Measurements from ENCODE around the gene TDRD9.

The TDRD9 gene

DNA sequence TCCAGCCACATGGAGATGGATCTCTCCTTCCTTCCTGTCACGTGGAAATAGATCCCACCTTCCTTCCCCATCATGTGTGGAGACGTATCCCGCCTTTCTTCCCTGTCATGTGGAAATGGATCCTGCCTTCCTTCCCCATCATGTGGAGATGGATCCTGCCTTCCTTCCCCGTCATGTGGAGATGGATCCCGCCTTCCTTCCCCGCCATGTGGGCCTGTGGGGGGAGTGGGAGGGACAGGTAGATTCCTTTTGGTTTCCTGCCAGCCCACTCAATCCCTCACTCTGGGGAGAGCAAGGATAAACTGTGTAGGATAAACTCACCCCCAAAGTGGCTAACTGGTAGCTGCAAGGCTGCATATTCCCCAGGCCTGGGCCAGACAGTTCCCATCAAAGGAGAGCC is 31.7 kb upstream of the TDRD9 start:
- DNase-seq (ENCODE audit: extremely low read depth, insufficient read length), result no peak
- no peaks in the 10 kb centered on the region for H3K36me3 ChIP-seq (ENCODE audit: control insufficient read depth, insufficient read depth, low read length)
- H3K27me3 ChIP-seq (replicated peaks; ENCODE audit: control insufficient read depth, insufficient read depth, low read length), result no peaks in the 10 kb centered on the region; the same call in 1 of the 2 replicates
- TF ChIP-seq, protein P1, sequence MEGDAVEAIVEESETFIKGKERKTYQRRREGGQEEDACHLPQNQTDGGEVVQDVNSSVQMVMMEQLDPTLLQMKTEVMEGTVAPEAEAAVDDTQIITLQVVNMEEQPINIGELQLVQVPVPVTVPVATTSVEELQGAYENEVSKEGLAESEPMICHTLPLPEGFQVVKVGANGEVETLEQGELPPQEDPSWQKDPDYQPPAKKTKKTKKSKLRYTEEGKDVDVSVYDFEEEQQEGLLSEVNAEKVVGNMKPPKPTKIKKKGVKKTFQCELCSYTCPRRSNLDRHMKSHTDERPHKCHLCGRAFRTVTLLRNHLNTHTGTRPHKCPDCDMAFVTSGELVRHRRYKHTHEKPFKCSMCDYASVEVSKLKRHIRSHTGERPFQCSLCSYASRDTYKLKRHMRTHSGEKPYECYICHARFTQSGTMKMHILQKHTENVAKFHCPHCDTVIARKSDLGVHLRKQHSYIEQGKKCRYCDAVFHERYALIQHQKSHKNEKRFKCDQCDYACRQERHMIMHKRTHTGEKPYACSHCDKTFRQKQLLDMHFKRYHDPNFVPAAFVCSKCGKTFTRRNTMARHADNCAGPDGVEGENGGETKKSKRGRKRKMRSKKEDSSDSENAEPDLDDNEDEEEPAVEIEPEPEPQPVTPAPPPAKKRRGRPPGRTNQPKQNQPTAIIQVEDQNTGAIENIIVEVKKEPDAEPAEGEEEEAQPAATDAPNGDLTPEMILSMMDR (IDR thresholded peaks at IDR 0.05; ENCODE audit: insufficient read depth, low read length, poor library complexity, severe bottlenecking), result no peak
- H3K4me3 ChIP-seq (replicated peaks; ENCODE audit: low read depth, low read length), result no peak overlapping the region

DNA sequence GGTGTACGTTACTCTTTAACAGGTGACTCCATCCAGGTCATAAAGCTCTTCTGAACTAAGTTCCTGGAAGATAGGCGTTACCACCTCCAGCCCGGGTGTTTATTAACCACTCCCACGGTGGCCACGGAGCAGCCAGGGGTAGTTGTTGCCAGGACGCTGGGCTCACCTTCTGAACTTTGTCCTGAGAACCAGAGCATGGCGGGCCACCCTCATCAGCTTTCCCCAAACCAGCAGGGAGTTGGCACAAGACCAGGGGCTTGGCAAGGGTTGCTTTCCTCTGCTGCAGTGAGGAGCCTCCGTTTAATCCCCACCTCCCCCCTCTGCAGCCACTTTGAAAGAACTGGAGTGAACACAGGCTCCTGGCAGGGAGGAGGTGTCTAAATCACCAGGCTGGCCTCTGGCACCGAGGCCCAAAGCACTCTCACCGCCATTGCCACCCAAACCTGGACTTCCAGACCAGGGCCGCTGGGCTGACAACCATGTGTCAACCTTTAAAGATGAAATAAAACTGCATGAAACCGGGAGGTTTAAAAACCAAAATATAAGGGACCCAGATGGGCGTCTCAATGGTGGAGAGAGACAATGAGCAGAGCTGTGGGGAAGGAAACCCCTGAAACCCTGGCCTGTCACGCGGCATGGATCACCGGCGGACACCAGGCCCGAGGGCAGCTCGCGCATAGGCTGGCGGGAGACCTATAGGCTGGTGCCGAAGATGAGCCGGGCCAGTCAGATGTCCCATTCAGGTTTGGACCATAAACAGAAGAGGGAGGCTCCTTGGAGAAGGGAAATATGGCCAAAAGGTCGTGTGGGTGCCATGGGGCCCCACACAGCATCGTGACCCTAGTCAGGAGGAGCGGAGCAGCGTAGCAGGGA is 30.9 kb upstream of the TDRD9 start:
- no peak overlapping the region for H3K4me3 ChIP-seq (replicated peaks; ENCODE audit: low read depth, low read length)
- no peaks in the 10 kb centered on the region; the same call in 1 of the 2 replicates for H3K27me3 ChIP-seq (replicated peaks; ENCODE audit: control insufficient read depth, insufficient read depth, low read length)
- TF ChIP-seq, protein P1 (IDR thresholded peaks at IDR 0.05; ENCODE audit: insufficient read depth, low read length, poor library complexity, severe bottlenecking), result no peak
- no peak for DNase-seq (ENCODE audit: extremely low read depth, insufficient read length)
- H3K36me3 ChIP-seq (ENCODE audit: control insufficient read depth, insufficient read depth, low read length), result no peaks in the 10 kb centered on the region

DNA sequence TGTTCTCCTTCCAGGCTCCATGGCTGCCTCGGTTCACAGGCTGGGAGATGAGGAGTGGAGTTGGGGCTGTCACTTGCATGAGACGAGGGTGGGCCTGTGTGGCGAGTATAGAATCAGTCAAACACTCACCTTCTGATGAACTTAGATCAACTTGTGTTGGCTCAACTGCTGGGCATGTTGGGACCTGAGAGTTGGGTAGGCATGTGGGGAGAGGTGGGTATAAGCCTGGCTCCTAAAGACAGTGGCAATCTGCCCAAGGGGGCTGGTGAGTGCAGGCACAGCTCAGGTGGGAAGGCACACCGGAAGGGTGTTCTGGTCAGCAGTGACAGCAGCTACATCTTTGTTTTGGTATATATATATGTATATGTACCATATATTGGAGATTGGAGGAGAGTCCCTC is 30.1 kb upstream of the TDRD9 start:
- Histone ChIP-seq H3K4me3 (replicated peaks; ENCODE audit: low read depth, low read length) (no peak overlapping the region), H3K27me3 (replicated peaks; ENCODE audit: control insufficient read depth, insufficient read depth, low read length) (no peaks in the 10 kb centered on the region; the same call in 1 of the 2 replicates), H3K36me3 (ENCODE audit: control insufficient read depth, insufficient read depth, low read length) (no peaks in the 10 kb centered on the region)
- no peak for DNase-seq (ENCODE audit: extremely low read depth, insufficient read length)
- TF ChIP-seq, protein P1 (IDR thresholded peaks at IDR 0.05; ENCODE audit: insufficient read depth, low read length, poor library complexity, severe bottlenecking), result no peak

DNA sequence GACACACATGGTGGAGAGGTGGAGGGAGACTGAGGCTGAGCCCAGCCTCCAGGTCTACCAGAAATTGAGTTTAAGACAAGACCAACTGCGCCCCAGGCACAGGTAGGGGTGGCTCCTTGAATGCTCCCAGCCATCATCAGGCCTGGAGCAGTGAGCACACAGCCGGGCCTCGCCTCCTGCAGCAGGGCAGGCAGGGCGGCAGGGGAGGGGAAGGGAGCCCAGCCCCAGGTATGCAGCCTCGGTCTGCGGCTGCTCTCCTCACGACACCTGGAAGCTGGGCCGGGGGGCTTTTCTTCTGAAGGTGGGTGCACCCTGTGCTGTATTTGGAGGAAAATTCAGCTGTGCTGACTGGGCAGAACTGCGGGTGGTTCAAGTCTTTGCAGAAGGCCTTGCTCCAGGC is 29.5 kb upstream of the TDRD9 start:
- TF ChIP-seq, protein P1 (IDR thresholded peaks at IDR 0.05; ENCODE audit: insufficient read depth, low read length, poor library complexity, severe bottlenecking), result no peak
- Histone ChIP-seq H3K4me3 (replicated peaks; ENCODE audit: low read depth, low read length) (no peak overlapping the region), H3K36me3 (ENCODE audit: control insufficient read depth, insufficient read depth, low read length) (no peaks in the 10 kb centered on the region), H3K27me3 (replicated peaks; ENCODE audit: control insufficient read depth, insufficient read depth, low read length) (no peaks in the 10 kb centered on the region; the same call in 1 of the 2 replicates)
- DNase-seq (ENCODE audit: extremely low read depth, insufficient read length), result no peak

DNA sequence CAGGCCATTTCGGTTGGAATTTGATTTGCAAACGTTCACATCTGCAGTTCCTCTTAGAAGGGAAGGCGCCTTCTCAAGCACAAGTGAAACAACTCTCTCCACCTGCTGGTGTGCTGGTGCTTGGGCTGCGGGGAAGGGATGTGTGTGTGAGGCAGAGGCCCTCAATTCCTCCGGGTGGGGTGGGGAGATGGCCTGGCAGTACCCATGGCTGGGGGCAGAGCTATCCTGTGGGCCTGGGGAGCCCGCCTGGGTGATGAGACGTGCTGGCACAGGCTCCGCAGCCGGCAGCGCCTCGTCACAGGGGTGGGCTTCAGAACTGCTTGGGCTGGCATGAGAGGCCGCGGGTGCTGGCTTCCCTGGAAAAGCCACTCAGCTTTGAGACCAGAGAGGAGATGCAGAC is 28.9 kb upstream of the TDRD9 start:
- Histone ChIP-seq H3K27me3 (replicated peaks; ENCODE audit: control insufficient read depth, insufficient read depth, low read length) (no peaks in the 10 kb centered on the region; the same call in 1 of the 2 replicates), H3K36me3 (ENCODE audit: control insufficient read depth, insufficient read depth, low read length) (no peaks in the 10 kb centered on the region), H3K4me3 (replicated peaks; ENCODE audit: low read depth, low read length) (no peak overlapping the region)
- no peak for DNase-seq (ENCODE audit: extremely low read depth, insufficient read length)
- TF ChIP-seq, protein P1 (IDR thresholded peaks at IDR 0.05; ENCODE audit: insufficient read depth, low read length, poor library complexity, severe bottlenecking), result no peak

Measured in GM06990 (cell line).